Keratinocyte (primary cell): ENCODE measurements around the gene MALL. TPM values are rescaled to one million over a fixed set of nuclear protein-coding genes. Genes with fewer than 3 reads are reported as not detected.

Experiments used
- DNase-seq: peaks from one replicate; pipeline ENCODE4 v3.0.0-alpha.2; 2011; ENCODE audit warnings: low read depth, missing footprints, low spot score
- FAIRE-seq: peaks from 2 replicates; lab custom pipeline; 2011; peaks lifted over from hg19 to GRCh38; lab: Jason Lieb, UNC
- H2AFZ ChIP-seq: 2 replicates; pipeline ENCODE4 v1.6.0; 2012; ENCODE audit warnings: low read length, control low read depth, inconsistent platforms; ENCODE audit not compliant: control insufficient read depth
- H3K27ac ChIP-seq: 2 replicates; pipeline ENCODE4 v1.5.1; 2011; ENCODE audit warnings: low read length; ENCODE audit not compliant: control insufficient read depth, insufficient read depth
- H3K27me3 ChIP-seq: 3 replicates; pipeline ENCODE4 v1.6.0; 2011; ENCODE audit warnings: low read length; ENCODE audit not compliant: control insufficient read depth, insufficient read depth; ENCODE audit errors: extremely low read depth
- H3K36me3 ChIP-seq, 2 experiments: 2 replicates in 1 of 2; 3 replicates in 1 of 2; pipeline ENCODE4 v1.5.1; 2011; ENCODE audit warnings: low read length in 2 of 2, mild to moderate bottlenecking in 1 of 2; ENCODE audit not compliant: control insufficient read depth in 2 of 2, insufficient read depth in 2 of 2; ENCODE audit errors: extremely low read depth in 1 of 2
- H3K4me1 ChIP-seq: 3 replicates; pipeline ENCODE4 v1.5.1; 2011; ENCODE audit warnings: low read length; ENCODE audit not compliant: control insufficient read depth, insufficient read depth; ENCODE audit errors: extremely low read depth
- H3K4me2 ChIP-seq: 3 replicates; pipeline ENCODE4 v1.6.0; 2011; ENCODE audit warnings: low read depth, low read length; ENCODE audit not compliant: control insufficient read depth, insufficient read depth; ENCODE audit errors: extremely low read depth
- H3K4me3 ChIP-seq, 3 experiments: fragments of 200-600 bp in 1 of 3; sonication (generic) in 1 of 3; 2 replicates in 2 of 3; 3 replicates in 1 of 3; pipeline ENCODE4 v1.5.1; 2011 to 2016; ENCODE audit warnings: low read length in 3 of 3, mild to moderate bottlenecking in 3 of 3, control low read depth in 2 of 3, inconsistent platforms in 1 of 3, low read depth in 1 of 3, mixed read lengths in 1 of 3, mixed run types in 1 of 3, moderate library complexity in 1 of 3; ENCODE audit not compliant: control insufficient read depth in 2 of 3, insufficient read depth in 2 of 3; ENCODE audit errors: extremely low read depth in 1 of 3
- H3K79me2 ChIP-seq: 2 replicates; pipeline ENCODE4 v1.6.0; 2012; ENCODE audit warnings: low read length; ENCODE audit not compliant: control insufficient read depth, insufficient read depth
- H3K9ac ChIP-seq: 3 replicates; pipeline ENCODE4 v1.6.0; 2011; ENCODE audit warnings: low read length; ENCODE audit not compliant: control insufficient read depth, insufficient read depth; ENCODE audit errors: extremely low read depth
- H3K9me1 ChIP-seq: 3 replicates; pipeline ENCODE4 v1.6.0; 2011; ENCODE audit warnings: low read length; ENCODE audit not compliant: control insufficient read depth, insufficient read depth; ENCODE audit errors: extremely low read depth
- H3K9me3 ChIP-seq: 2 replicates; pipeline ENCODE4 v1.5.1; 2012; ENCODE audit warnings: low read depth, low read length; ENCODE audit not compliant: control insufficient read depth
- H4K20me1 ChIP-seq: 3 replicates; pipeline ENCODE4 v1.6.0; 2011; ENCODE audit warnings: low read length; ENCODE audit not compliant: control insufficient read depth, insufficient read depth; ENCODE audit errors: extremely low read depth
- CTCF ChIP-seq, 3 experiments: IDR thresholded peaks in 1 of 3; conservative IDR thresholded peaks in 1 of 3; optimal IDR thresholded peaks in 1 of 3; 2 replicates in 2 of 3; 3 replicates in 1 of 3; pipeline versions ENCODE3 to v1.5.1; 2011; ENCODE audit warnings: low read length in 3 of 3, mild to moderate bottlenecking in 3 of 3, moderate library complexity in 2 of 3, control low read depth in 1 of 3, inconsistent platforms in 1 of 3; ENCODE audit not compliant: insufficient read depth in 2 of 3; ENCODE audit errors: extremely low read depth in 1 of 3
- EZH2 ChIP-seq: IDR thresholded peaks from one replicate; pipeline ENCODE4 v1.6.1; 2012; ENCODE audit warnings: inconsistent platforms, mild to moderate bottlenecking, low read length, moderate library complexity
- dilution Hi-C: fragments of 300-500 bp; cut with MboI; formaldehyde crosslinking; loops from one replicate; pipeline ENCODE4 v1.7.0; 2020; ENCODE audit warnings: low sequenced_read_pairs; ENCODE audit not compliant: extremely low pct_ligation_motif_present
- polyA plus RNA-seq, 5 experiments: library from polyadenylated mRNA; depleted of rRNA in 3 of 5; stranded (reverse) in 3 of 5; stranded (forward) in 1 of 5; unstranded in 1 of 5; fragments of >200 nt; gene quantifications; 1 replicate in 1 of 5; 2 replicates in 3 of 5; 3 replicates in 1 of 5; pipeline versions ENCODE4 v1.2.1 to v1.2.3, GENCODE V29; 2011 to 2012; ENCODE audit warnings: missing spikeins in 2 of 5, low read depth in 1 of 5, low replicate concordance in 1 of 5

The MALL gene
- polyA plus RNA-seq, 1 donor (not counting 4 experiments of a cell fraction or from before 2014, with no cell fraction given): 29.0 TPM

DNA sequence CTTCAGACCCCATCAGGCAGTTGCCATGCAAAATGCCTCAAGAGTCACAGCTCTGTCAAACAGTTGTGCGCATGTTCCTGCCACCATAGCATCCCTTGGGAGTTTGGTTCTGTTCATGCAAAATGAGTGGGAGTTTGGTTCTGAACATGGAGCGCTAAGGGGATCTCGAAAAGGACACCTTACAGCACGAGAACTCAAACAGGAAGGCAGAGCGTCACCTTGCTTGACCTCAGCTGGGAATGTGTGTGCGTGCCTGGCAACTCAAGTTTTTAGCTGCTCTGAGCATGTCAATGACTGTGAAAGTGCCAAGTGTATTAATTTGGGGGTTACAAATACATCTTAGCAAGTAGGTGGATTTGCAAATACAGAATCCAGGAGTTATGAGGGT is 16.6 kb downstream of the MALL start:
- H3K4me2 ChIP-seq: no peak overlapping the region
- H3K9me3 ChIP-seq: no peaks in the 10 kb centered on the region
- H3K4me1 ChIP-seq: peaks cover 54% of the 10 kb centered on the region
- no peak overlapping the region for H3K4me3 ChIP-seq
- peaks cover 34% of the 10 kb centered on the region for H3K79me2 ChIP-seq
- no peak for DNase-seq
- peaks cover 2% of the 10 kb centered on the region for H3K9me1 ChIP-seq
- H4K20me1 ChIP-seq: no peaks in the 10 kb centered on the region
- H2AFZ ChIP-seq: no peak overlapping the region
- TF ChIP-seq EZH2 (no peak), CTCF (optimal IDR thresholded peaks at IDR 0.05 in 1 of 3, IDR thresholded peaks at IDR 0.05 in 1 of 3, conservative IDR thresholded peaks at IDR 0.05 in 1 of 3; ENCODE audit: extremely low read depth in 1 of 3, insufficient read depth in 2 of 3, low read length in 3 of 3) (no peak)
- dilution Hi-C loops: no loop called here
- no peak for FAIRE-seq
- peaks cover 2 to 6% of the 10 kb centered on the region in 2 experiments for H3K36me3 ChIP-seq
- H3K27me3 ChIP-seq: no peaks in the 10 kb centered on the region
- no peak overlapping the region for H3K27ac ChIP-seq
- H3K9ac ChIP-seq: no peak overlapping the region

- peaks cover 44% of the 10 kb centered on the region for H3K4me1 ChIP-seq
- peak overlapping the region; percentile 14 for H3K27ac ChIP-seq
- no peak for TF ChIP-seq CTCF (optimal IDR thresholded peaks at IDR 0.05 in 1 of 3, IDR thresholded peaks at IDR 0.05 in 1 of 3, conservative IDR thresholded peaks at IDR 0.05 in 1 of 3; ENCODE audit: extremely low read depth in 1 of 3, insufficient read depth in 2 of 3, low read length in 3 of 3)
- TF ChIP-seq EZH2: no peak
- H3K4me2 ChIP-seq: peak overlapping the region; percentile 66
- peak overlapping the region in 1 of 3 experiments; percentile 12 for H3K4me3 ChIP-seq
- dilution Hi-C loops: no loop called here
- H3K27me3 ChIP-seq: no peaks in the 10 kb centered on the region
- H3K36me3 ChIP-seq: peaks cover 0 to 6% of the 10 kb centered on the region in 2 experiments
- no peaks in the 10 kb centered on the region for H4K20me1 ChIP-seq
- H3K9me3 ChIP-seq: no peaks in the 10 kb centered on the region
- H3K9me1 ChIP-seq: peaks cover 2% of the 10 kb centered on the region
- DNase-seq (no peak), FAIRE-seq (peak; percentile 69)
- peak overlapping the region; percentile 6 for H3K9ac ChIP-seq
- peak overlapping the region; percentile 19 for H2AFZ ChIP-seq
- H3K79me2 ChIP-seq: peaks cover 22% of the 10 kb centered on the region
Measured at GRCh38 chr2:110097506-110098220, 18.0 kb downstream of the MALL start.
